ENCODE measurements around the gene DAPK3.
"Not testable (repeated sequence)": the region's sequence is repeated elsewhere in the genome, so short reads cannot be mapped to it uniquely, and the experiment has no call there.

Gene DAPK3

DNA sequence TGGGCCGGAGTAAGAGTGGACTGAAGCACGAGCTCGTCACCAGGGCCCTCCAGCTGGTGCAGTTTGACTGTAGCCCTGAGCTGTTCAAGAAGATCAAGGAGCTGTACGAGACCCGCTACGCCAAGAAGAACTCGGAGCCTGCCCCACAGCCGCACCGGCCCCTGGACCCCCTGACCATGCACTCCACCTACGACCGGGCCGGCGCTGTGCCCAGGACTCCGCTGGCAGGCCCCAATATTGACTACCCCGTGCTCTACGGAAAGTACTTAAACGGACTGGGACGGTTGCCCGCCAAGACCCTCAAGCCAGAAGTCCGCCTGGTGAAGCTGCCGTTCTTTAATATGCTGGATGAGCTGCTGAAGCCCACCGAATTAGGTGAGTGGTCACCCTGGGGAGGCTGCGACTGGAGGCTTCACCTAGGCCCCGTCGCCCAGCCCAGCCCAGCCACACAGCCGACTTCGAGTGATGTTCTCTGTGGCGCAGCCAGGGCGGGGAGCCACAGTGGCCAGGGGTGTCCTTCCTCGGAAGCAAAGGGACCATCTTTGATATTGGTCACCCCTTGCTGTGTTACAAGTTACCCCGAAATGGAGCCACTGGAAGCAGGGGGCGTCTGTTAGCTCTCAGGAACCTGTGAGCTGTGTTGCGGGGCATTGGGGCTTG lies 42.2 kb upstream of the DAPK3 start:
- FAIRE-seq (no peak), DNase-seq (ENCODE audit: insufficient read length) (no peak)
- no peak for TF ChIP-seq TAF1 (IDR thresholded peaks at IDR 0.05; ENCODE audit: borderline replicate concordance, low read depth, low read length)
- no peak for TF ChIP-seq POLR2AphosphoS5 (IDR thresholded peaks at IDR 0.05; ENCODE audit: low read depth, low read length)
- no peak for TF ChIP-seq POLR2A (IDR thresholded peaks at IDR 0.05; ENCODE audit: low read depth, low read length)

DNA sequence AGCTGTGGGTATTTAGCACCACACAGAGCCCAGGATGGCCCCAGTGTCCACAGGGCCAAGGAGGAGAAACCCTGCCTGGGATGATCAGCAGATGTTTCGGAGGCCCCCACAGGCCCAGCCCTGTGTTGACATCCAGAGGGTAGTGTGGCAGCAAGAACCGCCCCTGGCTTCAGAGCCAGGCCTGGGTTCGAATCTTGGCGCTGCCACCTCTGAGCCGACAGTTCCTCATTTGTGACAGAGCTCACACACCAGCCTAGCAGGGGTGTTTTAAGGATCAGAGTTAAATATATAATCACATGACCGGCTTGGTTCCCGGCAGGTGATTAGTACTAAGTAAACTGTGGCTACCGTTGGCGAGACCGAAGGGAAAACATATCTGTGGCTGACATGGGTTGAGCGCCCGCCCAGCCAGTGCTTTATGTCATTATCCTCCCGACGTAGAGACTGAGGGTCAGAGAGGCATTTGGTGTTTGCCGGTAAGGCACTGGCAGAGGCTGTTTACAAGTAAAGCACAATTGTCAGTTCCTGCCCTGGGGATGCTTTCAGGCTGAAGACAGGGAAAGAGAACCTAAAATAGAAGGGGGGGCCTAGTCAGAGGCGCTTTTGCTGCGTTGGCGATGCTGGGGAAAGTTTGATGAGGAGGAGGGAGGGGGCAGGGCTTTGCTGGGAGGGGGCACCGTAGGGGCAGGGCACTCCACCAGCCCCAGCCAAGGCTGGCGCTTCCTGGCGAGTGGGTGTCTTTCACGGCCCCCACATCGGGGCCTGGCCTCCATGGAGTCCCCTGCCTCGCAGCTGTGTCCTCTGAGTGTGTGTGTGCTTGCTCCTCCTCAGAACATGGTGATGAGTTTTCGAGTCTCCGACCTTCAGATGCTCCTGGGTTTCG lies 41.4 kb upstream of the DAPK3 start:
- FAIRE-seq: no peak
- TF ChIP-seq POLR2A (IDR thresholded peaks at IDR 0.05; ENCODE audit: low read depth, low read length): no peak
- no peak for TF ChIP-seq POLR2AphosphoS5 (IDR thresholded peaks at IDR 0.05; ENCODE audit: low read depth, low read length)
- TF ChIP-seq TAF1 (IDR thresholded peaks at IDR 0.05; ENCODE audit: borderline replicate concordance, low read depth, low read length): no peak
- DNase-seq (ENCODE audit: insufficient read length): no peak

DNA sequence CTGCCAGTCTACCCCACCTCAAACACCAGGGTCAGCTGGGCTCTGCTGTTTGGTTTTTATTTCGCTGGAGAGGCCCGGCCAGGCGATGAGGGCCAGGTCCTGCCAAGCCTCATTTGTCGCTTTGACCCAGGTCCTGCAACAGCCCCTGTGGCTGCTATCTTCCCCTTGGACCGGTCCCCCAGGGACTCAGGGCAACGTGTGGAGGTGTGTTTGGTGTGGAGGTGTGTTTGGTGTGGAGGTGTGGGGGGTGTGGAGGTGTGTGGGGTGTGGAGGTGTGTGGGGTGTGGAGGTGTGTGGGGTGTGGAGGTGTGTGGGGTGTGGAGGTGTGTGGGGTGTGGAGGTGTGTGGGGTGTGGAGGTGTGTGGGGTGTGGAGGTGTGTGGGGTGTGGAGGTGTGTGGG lies 40.5 kb upstream of the DAPK3 start:
- FAIRE-seq; DNase-seq (ENCODE audit: insufficient read length): not testable (repeated sequence)

DNA sequence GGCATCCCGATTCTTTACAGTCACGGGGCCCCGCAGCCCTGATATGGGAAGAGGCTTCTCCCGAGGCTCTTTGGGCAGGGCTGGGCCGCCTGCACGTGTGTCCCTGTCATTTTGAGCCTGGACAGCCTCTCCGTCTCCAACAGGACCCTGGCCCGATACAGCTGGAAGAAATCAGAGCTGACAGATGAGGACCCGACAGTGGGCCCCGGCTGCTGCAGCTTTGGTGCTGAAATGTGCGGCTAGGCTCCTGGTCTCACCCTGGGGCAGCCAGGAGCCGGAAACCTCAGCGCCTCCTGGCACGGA lies 39.9 kb upstream of the DAPK3 start:
- no peak for DNase-seq (ENCODE audit: insufficient read length)

DNA sequence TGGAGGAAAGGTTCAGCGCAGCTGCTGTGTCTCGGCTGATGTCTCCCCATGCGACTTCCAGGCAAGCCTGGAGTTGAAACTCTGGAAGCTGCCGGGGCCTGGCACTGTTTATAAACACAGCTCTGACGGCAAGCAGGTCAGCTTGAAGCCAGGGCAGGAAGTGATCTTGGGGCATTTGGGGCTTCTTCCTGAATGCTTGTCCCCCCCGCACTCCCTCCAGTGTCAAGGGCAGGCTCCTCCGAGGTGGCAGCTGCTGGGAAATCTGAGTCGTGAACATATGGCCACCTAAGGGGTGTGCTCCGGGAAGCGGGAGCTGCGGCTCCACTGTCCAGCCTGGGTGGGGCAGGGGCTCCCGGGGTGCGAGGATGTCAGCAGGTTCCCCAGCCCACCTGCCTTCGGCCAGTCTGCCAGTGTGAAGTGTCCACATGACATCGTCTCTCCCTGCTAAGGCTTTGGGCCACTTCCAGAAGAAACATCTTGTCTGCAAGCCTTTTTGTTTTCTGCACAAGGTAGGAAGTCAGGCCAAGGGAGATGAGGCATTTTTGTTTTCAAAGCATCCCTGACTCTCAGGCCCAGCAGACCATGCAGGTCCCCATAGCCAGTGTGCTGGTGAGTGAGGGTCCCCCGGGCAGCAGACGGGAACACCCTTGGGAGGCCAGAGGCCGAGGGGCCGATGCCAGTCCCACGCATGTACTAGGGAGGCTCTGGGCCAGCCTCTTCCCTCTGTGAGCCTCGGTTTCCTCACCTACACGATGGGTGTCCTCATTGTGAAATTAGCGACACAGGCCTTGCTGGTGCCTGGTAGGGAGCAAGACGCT lies 39.3 kb upstream of the DAPK3 start:
- FAIRE-seq (no peak), DNase-seq (ENCODE audit: insufficient read length) (no peak)
- TF ChIP-seq POLR2A (IDR thresholded peaks at IDR 0.05; ENCODE audit: low read depth, low read length): no peak
- no peak for TF ChIP-seq TAF1 (IDR thresholded peaks at IDR 0.05; ENCODE audit: borderline replicate concordance, low read depth, low read length)
- no peak for TF ChIP-seq POLR2AphosphoS5 (IDR thresholded peaks at IDR 0.05; ENCODE audit: low read depth, low read length)

More for the DNA sequence above, 39.9 kb upstream of the DAPK3 start:
- TF ChIP-seq TAF1 (IDR thresholded peaks at IDR 0.05; ENCODE audit: borderline replicate concordance, low read depth, low read length): no peak
- no peak for TF ChIP-seq POLR2AphosphoS5 (IDR thresholded peaks at IDR 0.05; ENCODE audit: low read depth, low read length)
- no peak for TF ChIP-seq POLR2A (IDR thresholded peaks at IDR 0.05; ENCODE audit: low read depth, low read length)
- FAIRE-seq: no peak

DNA sequence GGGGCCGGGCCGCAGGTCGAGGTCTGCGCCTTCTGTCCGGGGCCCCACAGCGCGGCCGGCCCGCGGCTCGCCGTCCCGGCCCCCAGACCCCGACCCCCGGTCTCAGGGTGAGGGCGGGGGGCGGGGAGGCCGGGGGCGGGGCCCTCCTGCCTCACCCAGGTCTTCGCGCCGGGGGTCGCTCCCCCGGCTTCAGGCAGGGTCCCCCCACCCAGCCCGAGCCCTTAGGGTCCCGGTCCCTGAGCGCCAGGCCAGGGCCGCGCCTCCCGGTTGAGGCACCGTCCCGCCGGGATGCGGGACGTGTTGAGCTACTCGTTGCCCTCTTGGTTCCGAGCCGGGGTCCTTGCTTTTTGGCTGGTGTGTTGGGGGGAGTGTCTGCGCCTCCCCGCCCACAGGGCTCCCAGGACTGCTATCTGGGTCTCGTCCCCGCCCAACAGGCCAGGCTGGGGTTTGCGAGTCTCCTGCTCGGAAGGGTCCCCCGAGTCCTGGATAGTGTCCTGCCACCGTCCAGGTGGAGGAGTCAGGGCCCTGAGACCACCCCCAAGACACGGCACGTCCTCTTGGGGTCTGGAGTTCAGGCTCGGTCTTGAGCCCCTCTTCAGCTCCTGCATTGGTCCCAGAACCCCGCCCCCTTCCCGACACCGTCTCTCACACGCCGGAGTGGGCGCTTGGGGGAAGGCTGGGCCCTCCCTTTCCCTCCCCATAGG lies 37.1 kb upstream of the DAPK3 start:
- DNase-seq (ENCODE audit: insufficient read length): peak; percentile 41
- no peak for FAIRE-seq
- TF ChIP-seq POLR2AphosphoS5 (IDR thresholded peaks at IDR 0.05; ENCODE audit: low read depth, low read length) (no peak), TAF1 (IDR thresholded peaks at IDR 0.05; ENCODE audit: borderline replicate concordance, low read depth, low read length) (no peak), POLR2A (IDR thresholded peaks at IDR 0.05; ENCODE audit: low read depth, low read length) (no peak)

DNA sequence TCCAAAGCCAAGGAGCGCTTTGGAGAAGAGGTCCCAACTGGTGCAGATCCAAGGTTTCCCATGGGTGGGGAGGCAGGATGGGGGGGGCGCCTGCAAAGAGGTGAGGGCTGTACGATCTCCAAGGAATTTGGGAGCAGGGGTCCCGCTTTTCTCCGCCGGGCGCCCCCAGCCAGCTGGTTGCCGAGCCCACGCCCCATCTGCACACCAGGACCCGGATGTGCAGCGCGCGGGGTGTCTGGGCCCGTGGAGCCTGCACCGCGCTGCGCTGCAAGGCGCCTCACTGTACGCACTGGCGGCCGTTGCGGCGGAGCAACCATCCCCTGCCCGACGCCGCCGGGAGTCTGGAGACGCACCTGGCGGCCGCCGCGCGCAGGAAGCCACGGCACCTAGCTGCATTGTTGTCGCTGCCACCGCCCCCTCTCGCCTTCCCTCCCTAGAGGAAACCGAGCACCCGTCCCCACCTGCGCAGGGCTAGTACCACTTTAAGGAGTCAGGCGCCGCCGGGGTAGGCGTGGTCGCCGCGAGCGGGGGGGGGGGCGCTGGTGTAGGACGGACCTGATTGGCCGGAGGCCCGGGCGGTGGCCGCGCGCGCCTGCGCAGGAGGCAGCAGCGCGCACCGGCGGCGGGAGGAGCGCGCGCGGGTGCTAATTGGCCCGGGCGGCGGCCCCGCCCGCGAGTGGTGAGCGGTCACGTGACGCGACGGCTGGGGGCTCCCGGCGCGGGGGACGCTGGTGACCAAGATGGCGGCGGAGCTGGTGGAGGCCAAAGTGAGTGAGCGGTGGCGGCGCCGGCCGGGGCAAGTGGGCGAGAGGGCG lies 36.3 kb upstream of the DAPK3 start, which contains the start of gene PIAS4:
TSS of gene PIAS4 (plus strand) at position 716 of the 815 bp plus-strand sequence. CDS start at position 741, 25 bp downstream.
- TF ChIP-seq TAF1 (IDR thresholded peaks at IDR 0.05; ENCODE audit: borderline replicate concordance, low read depth, low read length) (peak; percentile 83), POLR2AphosphoS5 (IDR thresholded peaks at IDR 0.05; ENCODE audit: low read depth, low read length) (no peak), POLR2A (IDR thresholded peaks at IDR 0.05; ENCODE audit: low read depth, low read length) (peak; percentile 69; the same call in 1 of the 2 replicates)
- DNase-seq (ENCODE audit: insufficient read length) (peak; percentile 99), FAIRE-seq (peak; percentile 97)

DNA sequence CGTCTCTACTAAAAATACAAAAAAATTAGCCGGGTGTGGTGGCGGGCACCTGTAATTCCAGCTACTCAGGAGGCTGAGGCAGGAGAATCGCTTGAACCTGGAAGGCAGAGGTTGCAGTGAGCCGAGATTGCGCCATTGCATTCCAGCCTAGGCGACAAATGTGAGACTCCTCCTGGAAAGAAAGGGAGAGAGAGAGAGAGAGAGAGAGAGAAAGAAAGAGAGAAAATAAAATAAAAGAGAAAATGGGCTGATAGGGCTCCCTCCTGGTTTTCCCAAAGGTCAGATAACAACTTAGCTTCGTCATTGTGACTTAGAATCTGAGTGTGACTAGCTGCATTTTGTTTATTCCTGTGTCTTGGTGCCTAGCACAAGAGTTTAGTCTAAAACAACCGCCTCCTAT lies 34.5 kb upstream of the DAPK3 start:
- not testable (repeated sequence) for FAIRE-seq; DNase-seq (ENCODE audit: insufficient read length)

DNA sequence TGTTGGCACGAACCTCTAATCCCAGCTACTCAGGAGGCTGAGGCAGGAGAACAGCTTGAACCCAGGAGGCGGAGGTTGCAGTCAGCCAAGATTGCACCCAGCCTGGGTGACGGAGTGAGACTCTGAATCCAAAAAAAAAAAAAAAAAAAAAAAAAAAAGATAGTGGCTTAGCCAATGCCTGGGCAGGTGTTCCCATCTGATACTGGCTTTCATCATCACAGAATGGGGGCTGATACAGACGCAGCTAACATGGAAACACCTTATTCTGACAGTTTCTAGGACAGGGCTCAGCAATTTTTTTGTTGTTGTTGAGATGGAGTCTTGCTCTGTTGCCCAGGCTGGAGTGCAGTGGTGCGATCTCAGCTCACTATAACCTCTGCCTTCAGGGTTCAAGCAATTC lies 29.9 kb upstream of the DAPK3 start:
- not testable (repeated sequence) for DNase-seq (ENCODE audit: insufficient read length); FAIRE-seq

DNA sequence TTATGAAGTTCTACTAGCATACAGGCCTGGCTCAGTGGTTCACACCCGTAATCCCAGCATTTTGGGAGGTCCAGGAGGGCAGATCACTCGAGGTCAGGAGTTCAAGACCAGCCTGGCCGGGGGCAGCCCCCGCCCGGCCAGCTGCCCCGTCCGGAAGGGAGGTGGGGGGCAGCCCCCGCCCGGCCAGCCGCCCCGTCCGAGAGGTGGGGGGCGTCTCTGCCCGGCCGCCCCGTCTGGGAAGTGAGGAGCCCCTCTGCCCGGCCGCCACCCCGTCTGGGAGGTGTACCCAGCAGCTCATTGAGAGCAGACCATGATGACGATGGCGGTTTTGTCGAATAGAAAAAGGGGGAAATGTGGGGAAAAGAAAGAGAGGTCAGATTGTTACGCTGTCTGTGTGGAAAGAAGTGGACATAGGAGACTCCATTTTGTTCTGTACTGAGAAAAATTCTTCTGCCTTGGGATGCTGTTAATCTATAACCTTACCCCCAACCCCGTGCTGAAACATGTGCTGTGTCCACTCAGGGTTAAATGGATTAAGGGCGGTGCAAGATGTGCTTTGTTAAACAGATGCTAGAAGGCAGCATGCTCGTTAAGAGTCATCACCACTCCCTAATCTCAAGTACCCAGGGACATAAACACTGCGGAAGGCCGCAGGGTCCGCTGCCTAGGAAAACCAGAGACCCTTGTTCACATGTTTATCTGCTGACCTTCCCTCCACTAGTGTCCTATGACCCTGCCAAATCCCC lies 27.9 kb upstream of the DAPK3 start:
- FAIRE-seq; DNase-seq (ENCODE audit: insufficient read length): not testable (repeated sequence)
